Karpas-422 (cell line): ENCODE measurements around the gene ZNF341. TPM values are rescaled to one million over a fixed set of nuclear protein-coding genes. Genes with fewer than 3 reads are reported as not detected.

Experiments
- DNase-seq: peaks from one replicate; pipeline ENCODE4 v3.0.0-alpha.2; 2015
- H2AFZ ChIP-seq: fragments of 200-600 bp; sonication (generic); 2 replicates; pipeline ENCODE4 v1.6.1; 2014; ENCODE audit warnings: antibody characterized with exemption, low read length, mixed read lengths
- H3K27ac ChIP-seq: fragments of 200-600 bp; sonication (generic); 2 replicates; pipeline ENCODE4 v1.5.1; 2014; ENCODE audit warnings: mild to moderate bottlenecking, low read length, moderate library complexity
- H3K27me3 ChIP-seq: fragments of 200-600 bp; sonication (generic); 2 replicates; pipeline ENCODE4 v1.6.1; 2014; ENCODE audit warnings: low read length, mixed read lengths
- H3K36me3 ChIP-seq: fragments of 200-600 bp; sonication (generic); 2 replicates; pipeline ENCODE4 v1.6.1; 2014; ENCODE audit warnings: low read length, mixed read lengths; ENCODE audit not compliant: insufficient read depth
- H3K4me1 ChIP-seq: fragments of 200-600 bp; sonication (generic); 2 replicates; pipeline ENCODE4 v1.6.1; 2014; ENCODE audit warnings: mild to moderate bottlenecking, low read length, mixed read lengths
- H3K4me2 ChIP-seq: fragments of 200-600 bp; sonication (generic); 2 replicates; pipeline ENCODE4 v1.6.1; 2014; ENCODE audit warnings: low read length, low read depth, mild to moderate bottlenecking; ENCODE audit not compliant: poor library complexity, severe bottlenecking
- H3K4me3 ChIP-seq: fragments of 200-600 bp; sonication (generic); 2 replicates; pipeline ENCODE4 v1.5.1; 2014; ENCODE audit warnings: mild to moderate bottlenecking, antibody characterized with exemption, low read length, mixed read lengths
- H3K79me2 ChIP-seq: fragments of 200-600 bp; sonication (generic); 2 replicates; pipeline ENCODE4 v1.6.1; 2014; ENCODE audit warnings: mild to moderate bottlenecking, low read length, mixed read lengths
- H3K9ac ChIP-seq: fragments of 200-600 bp; sonication (generic); 2 replicates; pipeline ENCODE4 v1.6.0; 2014; ENCODE audit warnings: low read length
- H3K9me2 ChIP-seq: fragments of 200-600 bp; sonication (generic), shearing (Covaris generic); replicated peaks from 2 replicates; pipeline ENCODE4 v1.6.0; 2014; ENCODE audit warnings: mild to moderate bottlenecking, low read length, moderate library complexity; ENCODE audit not compliant: insufficient read depth
- H3K9me3 ChIP-seq: fragments of 300-700, 200-600 bp; sonication (generic); 2 replicates; pipeline ENCODE4 v1.6.1; 2014; ENCODE audit warnings: low read length, mixed read lengths
- H4K20me1 ChIP-seq: fragments of 200-600 bp; sonication (generic); 2 replicates; pipeline ENCODE4 v1.6.1; 2014; ENCODE audit warnings: mild to moderate bottlenecking, antibody characterized with exemption, low read length, low read depth; ENCODE audit not compliant: insufficient read depth
- total RNA-seq: library from RNA; depleted of rRNA; stranded (reverse); fragments of >200 nt; shearing (Covaris generic); gene quantifications from 2 replicates; pipeline ENCODE4 v1.2.3, GENCODE V29; 2014; ENCODE audit warnings: low replicate concordance

Gene ZNF341
- total RNA-seq, 1 experiment from 2014 or later: 3.0 TPM

GRCh38 chr20:33729101-33729500, 2.7 kb upstream of the ZNF341 start:
- H2AFZ ChIP-seq: no peak overlapping the region
- H3K36me3 ChIP-seq: no peaks in the 10 kb centered on the region
- no peak for DNase-seq
- no peak overlapping the region for H3K9ac ChIP-seq
- H3K27ac ChIP-seq: no peak overlapping the region
- H3K9me3 ChIP-seq: no peaks in the 10 kb centered on the region
- H3K79me2 ChIP-seq: no peaks in the 10 kb centered on the region
- H3K27me3 ChIP-seq: no peaks in the 10 kb centered on the region
- no peak overlapping the region for H3K4me3 ChIP-seq
- H3K9me2 ChIP-seq: no peaks in the 10 kb centered on the region
- H3K4me2 ChIP-seq: no peak overlapping the region
- peaks cover 29% of the 10 kb centered on the region for H3K4me1 ChIP-seq
- H4K20me1 ChIP-seq: no peaks in the 10 kb centered on the region

- no peak for DNase-seq
- Histone ChIP-seq H3K9me2 (no peaks in the 10 kb centered on the region), H3K4me2 (peak overlapping the region; percentile 81), H3K79me2 (no peaks in the 10 kb centered on the region), H3K9ac (peak overlapping the region; percentile 78), H3K4me3 (peak overlapping the region; percentile 69), H3K9me3 (peaks cover 6% of the 10 kb centered on the region; the same call in 1 of the 2 replicates), H3K27me3 (no peaks in the 10 kb centered on the region), H3K27ac (peak overlapping the region; percentile 64), H2AFZ (peak overlapping the region; percentile 100), H3K4me1 (peaks cover 31% of the 10 kb centered on the region), H3K36me3 (no peaks in the 10 kb centered on the region), H4K20me1 (no peaks in the 10 kb centered on the region)
These were observed 677 bp upstream of the ZNF341 start for GRCh38 chr20:33730946-33731692.

GRCh38 chr20:33732166-33732970, 572 bp downstream of the ZNF341 start:
- Histone ChIP-seq H3K4me1 (peaks cover 31% of the 10 kb centered on the region), H3K9me3 (peaks cover 14% of the 10 kb centered on the region), H3K9ac (peak overlapping the region; percentile 75), H3K27me3 (no peaks in the 10 kb centered on the region), H3K4me2 (peak overlapping the region; percentile 82), H4K20me1 (no peaks in the 10 kb centered on the region), H2AFZ (peak overlapping the region; percentile 10; the same call in 1 of the 2 replicates), H3K4me3 (peak overlapping the region; percentile 80), H3K9me2 (no peaks in the 10 kb centered on the region), H3K79me2 (no peaks in the 10 kb centered on the region), H3K36me3 (no peaks in the 10 kb centered on the region; the same call in 1 of the 2 replicates), H3K27ac (peak overlapping the region; percentile 95)
- DNase-seq: peak; percentile 96

- peak overlapping the region; percentile 75 for H3K9ac ChIP-seq
These were observed 2.1 kb downstream of the ZNF341 start for GRCh38 chr20:33733654-33734576.

GRCh38 chr20:33736962-33737361, 5.2 kb downstream of the ZNF341 start:
- DNase-seq: no peak
- no peaks in the 10 kb centered on the region for H3K9me2 ChIP-seq
- H3K79me2 ChIP-seq: no peaks in the 10 kb centered on the region

More at GRCh38 chr20:33733654-33734576, 2.1 kb downstream of the ZNF341 start:
- Histone ChIP-seq H3K27ac (peak overlapping the region; percentile 95), H3K4me3 (peak overlapping the region; percentile 42), H3K9me2 (no peaks in the 10 kb centered on the region), H3K9me3 (peaks cover 14% of the 10 kb centered on the region), H3K4me2 (peak overlapping the region; percentile 82), H3K36me3 (no peaks in the 10 kb centered on the region; the same call in 1 of the 2 replicates), H3K4me1 (peaks cover 31% of the 10 kb centered on the region), H4K20me1 (no peaks in the 10 kb centered on the region), H3K27me3 (no peaks in the 10 kb centered on the region), H3K79me2 (no peaks in the 10 kb centered on the region), H2AFZ (no peak overlapping the region)
- peak; percentile 88 for DNase-seq

GRCh38 chr20:33739493-33739892, 7.7 kb downstream of the ZNF341 start:
- Histone ChIP-seq H4K20me1 (no peaks in the 10 kb centered on the region), H3K9me2 (no peaks in the 10 kb centered on the region), H3K79me2 (no peaks in the 10 kb centered on the region), H2AFZ (no peak overlapping the region), H3K9ac (no peak overlapping the region), H3K27me3 (no peaks in the 10 kb centered on the region), H3K4me2 (no peak overlapping the region), H3K4me3 (no peak overlapping the region), H3K27ac (no peak overlapping the region), H3K9me3 (peaks cover 14% of the 10 kb centered on the region), H3K36me3 (no peaks in the 10 kb centered on the region; the same call in 1 of the 2 replicates), H3K4me1 (peaks cover 1% of the 10 kb centered on the region)
- no peak for DNase-seq

More at GRCh38 chr20:33736962-33737361, 5.2 kb downstream of the ZNF341 start:
- Histone ChIP-seq H3K9me3 (peaks cover 14% of the 10 kb centered on the region), H4K20me1 (no peaks in the 10 kb centered on the region), H2AFZ (no peak overlapping the region), H3K4me3 (no peak overlapping the region), H3K36me3 (no peaks in the 10 kb centered on the region; the same call in 1 of the 2 replicates), H3K9ac (no peak overlapping the region), H3K27ac (no peak overlapping the region), H3K27me3 (no peaks in the 10 kb centered on the region), H3K4me2 (no peak overlapping the region), H3K4me1 (peaks cover 25% of the 10 kb centered on the region)

- no peak overlapping the region for H3K27ac ChIP-seq
- peaks cover 14% of the 10 kb centered on the region for H3K9me3 ChIP-seq
- H3K79me2 ChIP-seq: no peaks in the 10 kb centered on the region
- no peak overlapping the region for H3K4me2 ChIP-seq
- no peaks in the 10 kb centered on the region for H3K27me3 ChIP-seq
- H3K4me3 ChIP-seq: no peak overlapping the region
- peaks cover 2% of the 10 kb centered on the region for H3K36me3 ChIP-seq
- no peaks in the 10 kb centered on the region for H3K4me1 ChIP-seq
- no peaks in the 10 kb centered on the region for H3K9me2 ChIP-seq
- DNase-seq: no peak
- no peak overlapping the region for H3K9ac ChIP-seq
- H4K20me1 ChIP-seq: no peaks in the 10 kb centered on the region
- no peak overlapping the region for H2AFZ ChIP-seq
These were observed 8.4 kb downstream of the ZNF341 start for GRCh38 chr20:33740189-33740588.
